Epidermal melanocyte (primary cell): Measurements from ENCODE around the gene TES.
"Not testable (repeated sequence)": the region's sequence is repeated elsewhere in the genome, so short reads cannot be mapped to it uniquely, and the experiment has no call there.

Experiments
- DNase-seq: peaks from one replicate; pipeline ENCODE4 v3.0.0; 2011; ENCODE audit warnings: low spot score; ENCODE audit not compliant: insufficient read length

Gene TES, protein sequence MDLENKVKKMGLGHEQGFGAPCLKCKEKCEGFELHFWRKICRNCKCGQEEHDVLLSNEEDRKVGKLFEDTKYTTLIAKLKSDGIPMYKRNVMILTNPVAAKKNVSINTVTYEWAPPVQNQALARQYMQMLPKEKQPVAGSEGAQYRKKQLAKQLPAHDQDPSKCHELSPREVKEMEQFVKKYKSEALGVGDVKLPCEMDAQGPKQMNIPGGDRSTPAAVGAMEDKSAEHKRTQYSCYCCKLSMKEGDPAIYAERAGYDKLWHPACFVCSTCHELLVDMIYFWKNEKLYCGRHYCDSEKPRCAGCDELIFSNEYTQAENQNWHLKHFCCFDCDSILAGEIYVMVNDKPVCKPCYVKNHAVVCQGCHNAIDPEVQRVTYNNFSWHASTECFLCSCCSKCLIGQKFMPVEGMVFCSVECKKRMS

DNA sequence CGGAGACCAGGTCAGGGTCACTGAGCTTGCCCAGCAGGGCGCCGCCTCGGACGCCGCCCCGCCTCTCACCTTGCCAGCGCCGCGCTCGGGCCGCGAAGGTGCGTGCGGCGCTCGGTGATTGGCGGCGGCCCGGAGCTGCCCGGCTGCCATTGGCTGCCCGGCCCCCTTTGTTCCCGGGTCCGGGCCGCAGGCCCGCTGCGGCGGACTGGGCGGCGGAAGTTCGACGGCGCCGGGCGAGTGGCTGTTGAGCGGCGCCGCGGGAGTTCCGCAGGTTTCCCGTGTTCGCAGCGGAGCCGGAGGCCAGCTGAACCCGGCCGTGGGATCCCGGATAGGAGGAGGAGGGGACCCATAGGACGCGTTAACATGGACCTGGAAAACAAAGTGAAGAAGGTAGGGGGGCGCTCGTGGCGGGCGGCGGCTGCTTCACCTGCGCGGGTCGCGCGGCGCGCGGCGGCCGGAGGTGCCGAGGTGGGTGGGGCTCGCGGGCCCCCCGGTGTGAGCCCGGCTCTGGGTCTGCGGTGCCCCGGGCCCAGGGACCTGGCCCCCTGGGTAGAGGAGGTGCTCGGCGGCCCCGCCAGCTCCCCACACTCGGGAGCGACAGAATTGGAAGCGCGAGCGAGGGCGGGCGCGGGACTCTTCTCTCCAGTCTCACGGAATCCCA lies at the start of gene TES:
TES (plus strand) TSS at position 195 of the 661 bp plus-strand sequence; CDS start at position 364, 169 bp downstream.
- DNase-seq = no peak

DNA sequence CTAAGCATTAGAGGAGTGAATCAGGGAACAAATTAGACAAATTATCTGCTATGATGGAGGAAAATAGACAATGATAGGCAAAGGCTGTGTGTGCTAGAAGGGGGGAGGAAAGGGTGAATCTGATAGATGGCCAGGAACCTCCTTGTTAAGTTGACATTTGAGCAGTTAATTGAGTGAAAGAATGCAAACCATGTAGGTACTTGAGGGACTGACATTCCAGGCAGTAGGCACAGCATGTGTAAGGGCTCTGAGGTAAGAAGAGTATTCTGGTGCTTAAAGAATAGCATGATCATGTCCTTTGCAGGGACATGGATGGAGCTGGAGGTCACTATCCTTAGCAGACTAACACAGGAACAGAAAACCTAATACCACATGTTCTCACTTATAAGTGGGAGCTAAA lies 48.6 kb upstream of the TES start:
- DNase-seq = no peak

DNA sequence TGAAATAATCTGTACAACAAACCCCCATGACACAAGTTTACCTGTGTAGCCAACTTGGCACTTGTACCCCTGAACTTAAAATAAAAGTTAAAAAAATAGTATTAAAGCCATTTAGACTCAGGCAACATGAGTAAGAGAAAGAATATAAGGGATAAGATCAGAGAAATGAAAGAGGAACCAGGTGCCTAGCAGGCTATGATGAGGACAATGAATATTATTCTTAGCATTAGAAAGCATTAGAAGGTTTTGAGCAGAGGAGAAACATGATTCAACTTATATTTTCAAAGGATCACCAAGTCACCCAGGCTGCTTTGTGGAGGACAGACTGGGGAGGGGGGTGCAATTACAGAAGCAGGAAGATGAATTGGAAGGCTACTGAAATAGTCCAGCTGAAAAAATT lies 48.1 kb upstream of the TES start:
- no peak for DNase-seq

DNA sequence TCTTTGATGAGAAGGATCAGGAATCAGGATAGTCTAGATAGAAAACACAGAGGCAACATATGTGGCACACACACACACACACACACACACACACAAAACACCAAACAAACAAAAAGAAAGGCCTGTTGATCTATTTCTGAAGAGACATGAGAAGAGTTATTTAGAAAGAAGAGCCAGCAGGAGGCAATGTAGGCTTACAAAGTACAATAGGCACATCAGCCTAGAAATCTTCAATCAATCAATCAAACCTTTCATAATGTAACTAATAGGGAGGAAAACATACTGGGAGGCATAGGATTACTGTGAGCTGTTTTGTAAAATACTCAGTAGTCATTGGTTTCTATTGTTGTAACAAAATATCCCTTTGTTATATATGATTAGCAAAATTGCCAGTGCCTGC lies 47.3 kb upstream of the TES start:
- no peak for DNase-seq

DNA sequence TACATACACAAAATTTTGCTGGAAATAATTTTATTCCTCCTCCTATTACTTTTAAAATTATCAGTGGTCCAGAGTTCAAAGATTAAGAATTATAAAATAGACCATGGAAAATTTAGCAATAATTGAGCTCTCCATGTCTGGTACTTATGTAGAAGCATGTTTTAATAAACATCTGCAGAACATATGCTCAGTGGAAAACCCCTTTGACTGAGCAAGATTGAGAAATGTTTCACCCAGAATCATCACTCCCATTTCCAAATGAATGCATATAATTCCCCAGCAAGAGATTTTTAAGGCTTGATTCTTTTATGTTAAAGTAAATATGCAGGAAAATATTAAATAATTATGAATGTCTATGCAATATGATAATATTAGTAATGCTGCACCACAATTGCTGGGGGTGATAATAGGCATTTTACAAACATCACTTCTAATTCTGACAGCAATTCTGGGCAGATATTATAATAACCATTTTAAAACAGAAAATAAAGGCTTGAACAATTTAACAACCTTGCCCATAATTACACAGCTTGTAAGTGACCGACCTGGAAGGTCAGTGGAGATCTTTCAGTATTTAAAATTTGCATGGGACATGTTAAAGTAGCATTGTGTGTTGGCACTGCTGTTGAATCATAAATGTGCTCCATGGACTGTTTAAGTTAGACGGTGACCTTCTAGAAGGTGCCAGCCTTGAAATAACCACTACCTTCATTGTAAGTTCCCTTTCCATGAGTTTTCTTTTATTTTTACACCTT lies 45.6 kb upstream of the TES start:
- no peak for DNase-seq

DNA sequence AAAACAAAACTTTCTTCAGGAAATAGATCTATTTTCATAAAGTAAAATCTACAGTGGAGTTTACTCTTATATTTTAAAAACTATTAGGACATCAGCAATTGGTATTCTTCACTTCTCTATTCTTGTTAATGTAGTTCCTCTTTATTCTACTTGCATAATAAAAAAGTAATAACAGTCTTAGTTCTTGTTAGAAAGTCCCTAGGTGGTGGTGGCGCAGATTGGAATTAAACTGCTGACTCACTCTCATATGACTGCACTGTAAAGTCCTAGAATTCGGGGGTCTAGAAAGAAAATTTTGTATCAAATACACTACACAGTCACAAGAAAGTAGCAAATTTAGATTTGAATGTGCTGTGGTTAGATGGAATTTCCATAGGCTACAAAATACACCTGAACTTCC lies 44.6 kb upstream of the TES start:
- DNase-seq = no peak

DNA sequence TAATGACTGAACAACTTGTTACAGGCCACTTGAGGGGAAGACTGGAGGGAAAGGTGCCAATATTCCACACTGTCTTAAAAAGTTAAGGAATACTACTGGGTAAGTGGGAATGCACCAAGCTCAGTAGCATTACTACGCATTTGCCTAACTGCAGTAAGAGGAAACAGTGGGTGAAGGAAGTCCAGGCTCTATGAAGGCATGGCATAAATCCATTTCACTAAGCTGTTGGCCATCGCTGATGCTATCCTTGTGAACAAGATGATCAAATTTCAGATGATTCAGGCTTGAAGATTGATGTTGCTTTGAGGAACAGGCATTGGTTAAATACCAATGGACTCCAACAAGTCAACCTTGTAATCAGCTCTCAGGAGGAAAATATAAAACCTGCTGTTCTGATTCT lies 44.2 kb upstream of the TES start:
- DNase-seq = no peak

DNA sequence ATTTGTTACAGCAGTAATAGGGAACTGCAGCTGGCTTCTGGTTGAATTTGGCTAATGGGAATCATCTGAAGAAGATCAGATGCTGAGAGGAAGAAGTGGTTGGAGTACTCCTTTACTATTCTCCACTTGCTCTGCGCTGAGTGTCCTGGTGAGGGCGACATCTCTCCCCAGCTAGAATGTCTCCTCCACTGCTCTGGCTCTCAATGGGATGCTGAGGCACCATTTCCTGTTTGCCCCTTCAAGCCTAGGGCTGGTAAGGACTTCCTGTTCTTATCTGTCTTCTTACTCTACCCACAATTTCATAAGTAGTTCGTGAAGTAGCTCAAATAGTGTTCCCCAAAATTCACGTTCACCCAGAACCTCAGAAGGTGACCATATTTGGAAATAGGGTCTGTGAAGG lies 43.2 kb upstream of the TES start:
- no peak for DNase-seq

DNA sequence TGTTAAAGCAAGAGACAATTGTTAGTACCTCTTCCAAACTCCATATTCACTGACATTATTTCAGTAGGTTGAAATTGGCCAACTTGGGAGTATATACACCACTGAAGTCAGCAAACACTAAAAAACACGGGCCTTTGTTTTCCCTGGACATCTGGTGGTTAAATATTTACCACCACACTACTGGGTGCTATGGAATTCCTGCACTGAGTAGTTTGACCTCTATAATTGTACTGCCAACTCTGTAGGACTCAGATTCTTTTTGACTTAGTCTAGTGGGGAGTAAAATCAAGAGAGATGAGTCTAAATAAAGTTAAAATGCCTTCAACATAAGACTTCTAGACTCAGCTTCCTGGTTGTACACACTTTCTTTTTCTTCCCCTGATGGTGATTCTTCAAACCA lies 41.3 kb upstream of the TES start:
- no peak for DNase-seq

DNA sequence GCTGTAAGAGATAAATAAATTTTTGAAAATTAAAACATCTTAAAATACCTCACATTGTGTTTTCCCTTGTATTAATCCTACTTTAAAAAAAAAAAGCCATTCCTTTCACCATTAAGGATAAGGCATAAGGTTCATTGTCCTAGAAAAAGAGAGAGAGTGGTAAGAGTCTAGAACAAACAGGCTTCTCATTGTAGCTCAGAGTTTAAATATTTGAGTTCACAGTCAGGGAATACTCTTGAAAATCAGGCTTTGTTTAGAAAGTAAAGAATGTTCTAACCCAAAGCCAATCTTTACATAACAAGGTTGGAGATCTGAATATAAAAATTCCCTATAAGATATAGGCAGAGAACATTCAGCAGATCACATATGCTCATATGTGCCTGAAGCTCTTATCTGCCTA lies 40.2 kb upstream of the TES start:
- no peak for DNase-seq

DNA sequence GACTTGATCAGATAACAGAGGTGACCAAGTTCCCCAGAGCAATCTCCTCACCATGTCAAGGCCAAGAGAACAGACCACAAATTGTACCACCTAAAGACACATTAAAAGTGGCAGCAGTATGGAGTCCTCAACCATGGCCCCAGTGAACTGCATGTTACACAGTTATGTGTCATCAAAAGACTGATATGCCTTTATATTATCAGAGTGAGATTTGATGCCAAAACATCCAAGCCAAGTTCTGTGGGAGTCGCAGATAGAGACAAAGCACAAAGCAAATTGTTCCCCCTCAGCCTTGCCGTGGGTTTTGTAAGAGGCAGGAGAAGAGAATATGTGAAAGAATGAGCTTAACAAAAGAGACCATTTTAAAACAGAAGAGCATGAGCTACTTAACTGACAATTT lies 39.2 kb upstream of the TES start:
- no peak for DNase-seq

DNA sequence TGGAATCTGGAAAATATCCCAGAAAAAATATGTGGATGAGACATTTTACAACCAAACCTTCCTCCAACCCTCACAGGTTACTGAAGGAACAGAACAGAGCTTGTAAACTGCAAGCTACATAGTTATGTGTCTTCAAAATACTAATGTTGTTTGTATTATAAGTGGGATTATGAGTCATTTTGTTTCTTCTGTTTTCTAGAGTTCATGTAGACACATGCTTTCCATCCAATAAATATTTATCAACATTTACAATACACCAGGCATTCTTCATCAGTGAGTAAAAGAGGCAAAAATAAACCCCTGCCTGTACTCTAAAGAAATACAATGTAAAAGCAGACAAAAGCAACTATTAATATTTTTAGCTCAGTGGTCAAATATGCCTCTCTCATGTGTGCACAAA lies 38.0 kb upstream of the TES start:
- DNase-seq = no peak

DNA sequence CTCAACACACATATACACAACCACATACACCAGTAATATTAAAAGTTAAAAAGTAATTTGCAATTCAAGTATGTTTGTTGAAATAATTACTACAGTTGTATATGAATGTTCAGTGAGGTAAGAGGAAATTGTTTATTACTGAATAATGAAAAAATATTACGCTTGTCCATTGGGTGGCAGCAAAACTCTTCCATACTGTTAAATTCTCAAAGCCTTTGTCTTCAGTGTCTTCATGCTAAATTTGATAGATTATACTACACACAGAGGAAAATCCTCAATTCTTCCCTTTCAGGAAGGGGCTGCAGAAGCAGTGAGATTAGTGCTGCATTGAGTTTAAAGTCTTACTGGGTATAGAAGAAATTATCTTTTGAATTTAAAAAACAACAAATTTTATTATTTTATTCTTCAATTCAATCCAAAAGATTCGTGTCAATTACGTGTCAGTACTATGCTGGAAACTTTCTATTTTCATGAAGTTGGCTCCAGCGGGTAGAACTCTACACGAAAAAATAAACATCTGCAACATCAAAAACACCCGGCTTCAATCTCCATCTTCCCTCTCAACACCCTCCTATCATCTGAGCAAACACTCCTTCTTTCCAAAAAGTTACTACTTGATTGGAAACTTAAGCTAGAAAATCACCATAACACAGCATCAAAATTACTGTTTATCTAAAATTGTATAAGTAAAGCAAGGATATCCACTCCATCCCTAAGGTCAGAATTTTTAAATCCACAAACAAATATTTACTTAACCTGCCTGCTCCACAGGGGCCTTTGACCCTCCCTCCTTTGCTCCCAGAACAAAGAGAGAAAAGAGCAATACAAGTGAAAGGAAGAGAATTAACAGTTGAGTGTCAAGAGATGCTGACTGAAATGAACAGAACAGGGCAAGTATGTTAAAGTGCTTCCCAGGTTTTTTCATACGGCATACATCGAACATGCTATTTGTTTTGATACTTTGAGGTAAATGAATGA lies 37.0 kb upstream of the TES start:
- DNase-seq = no peak

DNA sequence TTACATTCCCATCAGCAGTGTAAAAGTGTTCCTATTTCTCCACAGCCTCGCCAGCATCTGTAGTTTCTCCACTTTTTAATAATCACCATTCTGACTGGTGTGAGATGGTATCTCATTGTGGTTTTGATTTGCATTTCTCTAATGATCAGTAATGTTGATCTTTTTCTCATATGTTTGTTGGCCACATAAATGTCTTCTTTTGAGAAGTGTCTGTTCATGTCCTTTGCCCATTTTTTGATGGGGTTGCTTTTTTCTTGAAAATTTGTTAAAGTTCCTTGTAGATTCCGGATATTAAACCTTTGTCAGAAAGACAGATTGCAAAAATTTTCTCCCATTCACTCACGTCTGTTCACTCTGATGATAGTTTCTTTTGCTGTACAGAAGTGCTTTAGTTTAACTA lies 35.2 kb upstream of the TES start:
- DNase-seq = not testable (repeated sequence)

DNA sequence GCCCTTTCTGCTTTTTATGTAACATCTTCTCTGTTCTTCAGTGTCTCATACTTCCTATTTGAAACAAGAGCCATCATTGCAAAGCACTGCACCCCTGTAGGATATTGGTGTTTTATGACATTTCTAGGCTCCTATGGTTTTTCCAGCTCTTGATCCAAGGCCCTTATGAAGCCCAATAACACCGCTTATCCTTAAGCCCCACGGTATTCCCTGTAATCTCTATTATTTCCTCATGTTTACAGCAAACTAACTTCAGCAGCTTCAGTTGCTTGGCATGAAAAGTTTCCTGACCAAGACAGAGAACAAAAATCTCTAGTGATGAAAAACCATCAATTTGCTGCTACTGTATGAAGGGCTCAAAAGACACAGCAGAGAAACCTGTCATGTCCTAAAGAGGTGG lies 34.1 kb upstream of the TES start:
- DNase-seq = no peak

DNA sequence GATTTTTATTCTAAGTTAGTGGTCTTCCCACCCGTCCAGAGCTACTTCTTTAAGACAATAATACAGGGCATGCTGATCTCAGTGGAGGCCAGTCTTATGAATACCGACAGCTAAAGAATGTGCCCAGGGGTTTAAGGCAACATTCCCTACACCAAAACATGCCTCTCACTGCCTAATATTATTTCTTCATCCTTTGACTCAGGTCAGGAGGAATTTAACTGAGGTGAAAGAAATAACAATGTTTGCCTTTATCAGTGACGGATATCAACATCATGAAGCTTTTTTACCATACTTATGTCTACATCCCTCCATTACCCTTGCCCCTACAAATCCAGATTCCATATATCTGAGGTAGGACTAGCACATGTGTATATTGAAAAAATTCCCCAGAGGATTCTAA lies 33.3 kb upstream of the TES start:
- DNase-seq = no peak

DNA sequence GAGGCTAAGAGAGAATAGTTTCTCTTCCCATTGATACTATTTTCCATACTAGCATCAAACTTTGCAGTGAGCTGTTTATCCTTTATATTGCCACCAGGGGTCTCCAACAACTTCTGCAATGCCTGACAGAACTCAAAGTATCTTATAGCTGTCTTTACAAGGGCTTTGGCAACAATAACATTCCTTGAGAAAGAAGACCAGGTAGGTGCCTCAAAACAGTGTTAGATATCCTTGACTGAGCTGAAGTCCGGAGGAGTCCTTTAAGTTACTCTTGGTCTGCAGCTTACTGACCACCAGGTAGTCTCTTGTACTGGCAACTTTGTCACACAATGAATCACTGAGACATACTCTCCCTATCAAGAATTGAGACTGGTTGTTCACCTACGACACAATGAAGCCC lies 30.0 kb upstream of the TES start:
- no peak for DNase-seq

DNA sequence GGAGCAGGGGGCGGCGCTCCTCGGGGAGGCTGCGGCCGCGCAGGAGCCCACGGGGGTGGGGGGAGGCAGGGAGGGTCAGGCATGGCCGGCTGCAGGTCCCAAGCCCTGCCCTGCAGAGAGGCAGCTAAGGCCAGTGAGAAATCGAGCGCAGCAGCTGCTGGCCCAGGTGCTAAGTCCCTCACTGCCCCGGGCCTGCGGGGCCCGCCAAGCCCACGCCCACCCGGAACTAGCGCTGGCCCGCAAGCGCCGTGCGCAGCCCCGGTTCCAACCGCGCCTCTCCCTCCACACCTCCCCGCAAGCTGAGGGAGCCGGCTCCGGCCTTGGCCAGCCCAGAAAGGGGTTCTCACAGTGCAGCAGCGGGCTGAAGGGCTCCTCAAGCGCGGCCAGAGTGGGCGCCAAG lies 28.3 kb upstream of the TES start:
- no peak for DNase-seq

DNA sequence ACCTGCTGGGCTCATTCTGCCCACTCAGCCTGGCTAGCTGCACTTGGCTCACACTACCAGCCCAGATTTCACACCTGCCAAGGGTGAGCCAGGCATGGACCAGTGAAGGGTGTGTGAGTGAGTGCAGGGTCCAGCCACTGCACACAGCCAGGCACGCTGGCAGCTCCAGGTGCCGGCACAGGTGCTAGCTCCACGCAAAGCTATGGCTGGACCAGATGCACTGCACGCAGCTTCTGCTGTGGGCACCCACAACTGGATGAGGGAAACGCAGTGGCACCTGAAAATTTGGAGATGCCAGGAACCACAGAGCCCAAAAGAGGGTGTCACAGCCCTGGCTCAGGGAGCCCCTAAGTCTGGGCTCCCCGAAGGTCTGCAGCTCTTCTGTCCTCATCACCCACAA lies 24.9 kb upstream of the TES start:
- no peak for DNase-seq

DNA sequence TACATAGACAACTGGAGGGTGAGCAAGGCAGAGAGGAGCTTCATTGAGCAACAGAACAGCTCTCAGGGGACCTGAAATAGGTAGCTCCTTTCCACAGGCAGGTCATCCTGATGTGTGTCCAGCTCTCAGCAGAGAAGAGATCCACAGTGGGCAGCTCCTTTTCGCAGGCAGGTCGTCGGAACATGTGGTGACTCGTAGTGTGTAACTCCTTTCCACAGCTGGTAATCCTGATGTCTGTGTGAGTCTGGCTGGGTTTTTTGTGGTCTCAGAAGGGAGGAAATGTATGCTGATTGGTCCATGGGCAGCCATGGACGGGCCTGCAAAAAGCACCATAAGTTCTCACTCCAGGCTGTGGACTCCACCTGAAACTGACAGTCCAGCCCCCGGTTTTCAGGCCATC lies 24.4 kb upstream of the TES start:
- DNase-seq = no peak

DNA sequence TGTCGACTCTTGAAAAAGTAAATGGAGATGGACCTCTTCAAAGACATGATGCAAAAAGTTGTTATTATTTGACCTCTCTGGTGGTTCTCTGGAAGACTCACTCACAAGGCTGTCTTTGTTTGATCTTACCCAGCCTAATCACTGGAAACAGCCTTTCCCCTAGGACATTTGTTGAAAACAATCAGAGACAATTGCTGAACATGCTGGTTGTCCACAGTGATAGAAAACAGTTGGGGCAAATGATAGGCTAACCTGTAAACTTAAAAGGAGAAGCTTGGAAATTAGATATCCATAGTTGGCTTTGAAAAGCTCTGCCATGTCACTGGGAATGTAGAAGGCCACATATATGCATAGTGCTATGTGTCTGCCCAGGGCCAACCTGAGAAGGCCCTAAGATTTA lies 22.9 kb upstream of the TES start:
- no peak for DNase-seq
